ENCODE data around the gene MRPS18A.

Gene MRPS18A

GRCh38 chr6:43680308-43681200, 7.0 kb downstream of the MRPS18A start:
- H3K4me3 Mint-ChIP-seq, result no peak overlapping the region

GRCh38 chr6:43679057-43679456, 8.5 kb downstream of the MRPS18A start:
- no peaks in the 10 kb centered on the region for H3K9me3 Mint-ChIP-seq
- H3K36me3 Mint-ChIP-seq (ENCODE audit: low read depth), result peaks cover 50% of the 10 kb centered on the region
- H3K27me3 Mint-ChIP-seq (ENCODE audit: low read depth), result no peaks in the 10 kb centered on the region
- no peak overlapping the region for H3K4me3 Mint-ChIP-seq
- TF ChIP-seq CTCF (IDR thresholded peaks at IDR 0.05; ENCODE audit: unreplicated experiment in 3 of 3), result no peak
- H3K27ac Mint-ChIP-seq, result peak overlapping the region in 1 of 3 experiments; percentile 60
- peaks cover 46% of the 10 kb centered on the region for H3K4me1 Mint-ChIP-seq

More at GRCh38 chr6:43680308-43681200, 7.0 kb downstream of the MRPS18A start:
- H3K27me3 Mint-ChIP-seq (ENCODE audit: low read depth), result no peaks in the 10 kb centered on the region
- peaks cover 35% of the 10 kb centered on the region for H3K36me3 Mint-ChIP-seq (ENCODE audit: low read depth)
- H3K27ac Mint-ChIP-seq, result peak overlapping the region; percentile 64 to 80 (median 75)
- no peak for TF ChIP-seq CTCF (IDR thresholded peaks at IDR 0.05; ENCODE audit: unreplicated experiment in 3 of 3)
- H3K4me1 Mint-ChIP-seq, result peaks cover 50% of the 10 kb centered on the region
- no peaks in the 10 kb centered on the region for H3K9me3 Mint-ChIP-seq

GRCh38 chr6:43678341-43678740, 9.2 kb downstream of the MRPS18A start:
- Mint-ChIP-seq H3K27me3 (ENCODE audit: low read depth) (no peaks in the 10 kb centered on the region), H3K4me1 (peaks cover 47% of the 10 kb centered on the region), H3K9me3 (no peaks in the 10 kb centered on the region), H3K4me3 (no peak overlapping the region), H3K27ac (no peak overlapping the region), H3K36me3 (ENCODE audit: low read depth) (peaks cover 54% of the 10 kb centered on the region)
- TF ChIP-seq CTCF (IDR thresholded peaks at IDR 0.05; ENCODE audit: unreplicated experiment in 3 of 3), result no peak

- Mint-ChIP-seq H3K36me3 (ENCODE audit: low read depth) (peaks cover 55% of the 10 kb centered on the region), H3K4me3 (no peak overlapping the region), H3K9me3 (no peaks in the 10 kb centered on the region), H3K27ac (no peak overlapping the region), H3K4me1 (peaks cover 48% of the 10 kb centered on the region), H3K27me3 (ENCODE audit: low read depth) (no peaks in the 10 kb centered on the region)
- TF ChIP-seq CTCF (IDR thresholded peaks at IDR 0.05; ENCODE audit: unreplicated experiment in 3 of 3), result no peak
Observed at GRCh38 chr6:43677759-43678158, 9.8 kb downstream of the MRPS18A start.

GRCh38 chr6:43676962-43677606, 10.5 kb downstream of the MRPS18A start:
- Mint-ChIP-seq H3K4me1 (peaks cover 50% of the 10 kb centered on the region), H3K4me3 (no peak overlapping the region), H3K36me3 (ENCODE audit: low read depth) (peaks cover 55% of the 10 kb centered on the region), H3K27me3 (ENCODE audit: low read depth) (no peaks in the 10 kb centered on the region), H3K9me3 (no peaks in the 10 kb centered on the region), H3K27ac (no peak overlapping the region)
- TF ChIP-seq CTCF (IDR thresholded peaks at IDR 0.05; ENCODE audit: unreplicated experiment in 3 of 3), result no peak

All from nephron (organoid).